K562 (cell line): ENCODE data around the gene AHCY. TPM values are rescaled to one million over a fixed set of nuclear protein-coding genes. Genes with fewer than 3 reads are reported as not detected.

Source experiments
- CTBP1 ChIP-seq: fragments of 450-650 bp; IDR thresholded peaks from 2 replicates; pipeline ENCODE4 v1.6.1; 2016; ENCODE audit warnings: borderline replicate concordance
- DLX4 ChIP-seq: fragments of 250-450 bp; sonication (Bioruptor Pico); IDR thresholded peaks from 2 replicates; pipeline ENCODE4 v1.6.1; 2021; ENCODE audit warnings: mild to moderate bottlenecking
- ELF4 ChIP-seq: fragments of 450-650 bp; formaldehyde crosslinking; IDR thresholded peaks from 2 replicates; pipeline ENCODE4 v1.4.0; 2022; ENCODE audit warnings: missing genetic modification characterization
- EZH2 ChIP-seq: IDR thresholded peaks from 2 replicates; pipeline ENCODE4 v1.6.1; 2012; ENCODE audit warnings: low read depth, mild to moderate bottlenecking, inconsistent platforms, low read length, borderline replicate concordance
- FOS ChIP-seq: IDR thresholded peaks from 3 replicates; pipeline ENCODE4 v1.6.1; 2011; ENCODE audit not compliant: insufficient read length; ENCODE audit errors: extremely low read depth
- HLTF ChIP-seq: fragments of 450-650 bp; IDR thresholded peaks from 2 replicates; pipeline ENCODE4 v1.6.1; 2016
- MBD2 ChIP-seq: sonication (generic); IDR thresholded peaks from 2 replicates; pipeline ENCODE4 v1.6.1; 2016; ENCODE audit warnings: low read depth, borderline replicate concordance
- MXD1 ChIP-seq: fragments of 250-450 bp; sonication (Bioruptor Pico); IDR thresholded peaks from 2 replicates; pipeline ENCODE4 v1.8.0; 2021; ENCODE audit warnings: borderline replicate concordance, mild to moderate bottlenecking, moderate library complexity; ENCODE audit not compliant: poor library complexity, severe bottlenecking
- RAD21 ChIP-seq, 2 experiments: fragments of 250-450 bp in 1 of 2; fragments of 450-650 bp in 1 of 2; sonication (Bioruptor Pico) in 1 of 2; formaldehyde crosslinking in 1 of 2; IDR thresholded peaks in 1 of 2; conservative IDR thresholded peaks in 1 of 2; 2 replicates each; pipeline versions ENCODE4 v1.4.0 to v1.8.0; 2020 to 2022; ENCODE audit warnings: mild to moderate bottlenecking in 2 of 2, moderate library complexity in 1 of 2
- RCOR1 ChIP-seq, 2 experiments: IDR thresholded peaks; 2 replicates each; pipeline ENCODE4 v1.6.1; 2012; ENCODE audit warnings: low read depth in 2 of 2, low read length in 2 of 2, borderline replicate concordance in 1 of 2, improper control_type of control experiment in 1 of 2
- TAL1 ChIP-seq: fragments of 450-650 bp; IDR thresholded peaks from 2 replicates; pipeline ENCODE4 v1.6.1; 2016; ENCODE audit warnings: mild to moderate bottlenecking
- ZNF217 ChIP-seq: sonication (generic); formaldehyde crosslinking; IDR thresholded peaks from 2 replicates; pipeline ENCODE4 v1.8.0; 2022; ENCODE audit warnings: mild to moderate bottlenecking, missing genetic modification reagents
- ZNF239 ChIP-seq: fragments of 250-450 bp; sonication (Bioruptor Pico); IDR thresholded peaks from 2 replicates; pipeline ENCODE4 v1.4.0; 2020; ENCODE audit warnings: mild to moderate bottlenecking
- ZNF395 ChIP-seq: fragments of 200-800 bp; sonication (Bioruptor generic); IDR thresholded peaks from 2 replicates; pipeline ENCODE4 v1.6.1; 2017; ENCODE audit warnings: missing genetic modification characterization, missing compliant biosample characterization
- ZNF398 ChIP-seq: fragments of 250-450 bp; sonication (Bioruptor Pico); IDR thresholded peaks from 2 replicates; pipeline ENCODE4 v1.8.0; 2021; ENCODE audit warnings: moderate library complexity, mild to moderate bottlenecking, inconsistent platforms
- ZNF764 ChIP-seq: fragments of 250-450 bp; sonication (Bioruptor Pico); IDR thresholded peaks from 2 replicates; pipeline ENCODE4 v1.4.0; 2020; ENCODE audit warnings: low read depth, mild to moderate bottlenecking, moderate library complexity
- ZNF785 ChIP-seq: fragments of 250-450 bp; sonication (Bioruptor Pico); IDR thresholded peaks from 2 replicates; pipeline ENCODE4 v1.4.0; 2020; ENCODE audit warnings: mild to moderate bottlenecking
- polyA plus RNA-seq, 8 experiments: library from polyadenylated mRNA; depleted of rRNA in 4 of 8; stranded (reverse) in 5 of 8; unstranded in 3 of 8; fragments of >200 nt; fragmentation: Nextera tagmentation in 2 of 8; fragmentation: Illumina TruSeq in 1 of 8; extraction: Ambion mirVana in 2 of 8; extraction: Trizol in 1 of 8; gene quantifications; 2 replicates each; pipeline versions ENCODE4 v1.2.1 to v1.2.3, GENCODE V29; 2011 to 2014; ENCODE audit warnings: inconsistent platforms in 1 of 8, missing spikeins in 1 of 8
- total RNA-seq, 7 experiments: library from RNA; depleted of rRNA in 6 of 7; stranded (reverse); fragments of >200 nt in 6 of 7; fragmentation: Illumina TruSeq in 2 of 7; extraction: Trizol in 2 of 7; gene quantifications; 2 replicates each; pipeline versions ENCODE4 v1.2.1 to v1.2.3, GENCODE V29; 2011 to 2021; ENCODE audit warnings: low replicate concordance in 1 of 7
- TF ChIP-seq, protein P1 (sequence below): IDR thresholded peaks from 3 replicates; pipeline ENCODE4 v1.6.1; 2011; ENCODE audit warnings: borderline replicate concordance, mild to moderate bottlenecking, moderate library complexity; ENCODE audit not compliant: insufficient read length; ENCODE audit errors: extremely low read depth
- TF ChIP-seq, protein P2 (sequence below): fragments of 450-650 bp; IDR thresholded peaks from 2 replicates; pipeline ENCODE4 v1.6.1; 2018; ENCODE audit warnings: mild to moderate bottlenecking, low read depth; ENCODE audit not compliant: partially characterized antibody

Gene AHCY
- total and polyA plus RNA-seq, 9 of the 15 experiments (the other 6 are each of a cell fraction or from before 2014, with no cell fraction given) = 82.5 to 269 (median 190) TPM

- TF ChIP-seq RCOR1 (IDR thresholded peaks at IDR 0.05; ENCODE audit: borderline replicate concordance in 1 of 2, low read depth in 2 of 2, low read length in 2 of 2) = no peak
- no peak for TF ChIP-seq ZNF217 (CRISPR knock-in tag)
- no peak for TF ChIP-seq CTBP1
- TF ChIP-seq TAL1 = no peak
- TF ChIP-seq MBD2 = no peak
- TF ChIP-seq EZH2 = no peak
- no peak for TF ChIP-seq ZNF239 (CRISPR knock-in tag)
- TF ChIP-seq FOS = no peak
- TF ChIP-seq, protein P1, sequence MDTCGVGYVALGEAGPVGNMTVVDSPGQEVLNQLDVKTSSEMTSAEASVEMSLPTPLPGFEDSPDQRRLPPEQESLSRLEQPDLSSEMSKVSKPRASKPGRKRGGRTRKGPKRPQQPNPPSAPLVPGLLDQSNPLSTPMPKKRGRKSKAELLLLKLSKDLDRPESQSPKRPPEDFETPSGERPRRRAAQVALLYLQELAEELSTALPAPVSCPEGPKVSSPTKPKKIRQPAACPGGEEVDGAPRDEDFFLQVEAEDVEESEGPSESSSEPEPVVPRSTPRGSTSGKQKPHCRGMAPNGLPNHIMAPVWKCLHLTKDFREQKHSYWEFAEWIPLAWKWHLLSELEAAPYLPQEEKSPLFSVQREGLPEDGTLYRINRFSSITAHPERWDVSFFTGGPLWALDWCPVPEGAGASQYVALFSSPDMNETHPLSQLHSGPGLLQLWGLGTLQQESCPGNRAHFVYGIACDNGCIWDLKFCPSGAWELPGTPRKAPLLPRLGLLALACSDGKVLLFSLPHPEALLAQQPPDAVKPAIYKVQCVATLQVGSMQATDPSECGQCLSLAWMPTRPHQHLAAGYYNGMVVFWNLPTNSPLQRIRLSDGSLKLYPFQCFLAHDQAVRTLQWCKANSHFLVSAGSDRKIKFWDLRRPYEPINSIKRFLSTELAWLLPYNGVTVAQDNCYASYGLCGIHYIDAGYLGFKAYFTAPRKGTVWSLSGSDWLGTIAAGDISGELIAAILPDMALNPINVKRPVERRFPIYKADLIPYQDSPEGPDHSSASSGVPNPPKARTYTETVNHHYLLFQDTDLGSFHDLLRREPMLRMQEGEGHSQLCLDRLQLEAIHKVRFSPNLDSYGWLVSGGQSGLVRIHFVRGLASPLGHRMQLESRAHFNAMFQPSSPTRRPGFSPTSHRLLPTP = no peak
- TF ChIP-seq HLTF = no peak
- TF ChIP-seq RAD21 (CRISPR knock-in tag; conservative IDR thresholded peaks at IDR 0.05 in 1 of 2, IDR thresholded peaks at IDR 0.05 in 1 of 2) = no peak
- no peak for TF ChIP-seq ZNF398 (CRISPR knock-in tag)
- TF ChIP-seq MXD1 (CRISPR knock-in tag) = no peak
- TF ChIP-seq ZNF395 = peak; percentile 47; the same call in 1 of the 2 replicates
- TF ChIP-seq ZNF785 = no peak
- no peak for TF ChIP-seq DLX4
- TF ChIP-seq, protein P2, sequence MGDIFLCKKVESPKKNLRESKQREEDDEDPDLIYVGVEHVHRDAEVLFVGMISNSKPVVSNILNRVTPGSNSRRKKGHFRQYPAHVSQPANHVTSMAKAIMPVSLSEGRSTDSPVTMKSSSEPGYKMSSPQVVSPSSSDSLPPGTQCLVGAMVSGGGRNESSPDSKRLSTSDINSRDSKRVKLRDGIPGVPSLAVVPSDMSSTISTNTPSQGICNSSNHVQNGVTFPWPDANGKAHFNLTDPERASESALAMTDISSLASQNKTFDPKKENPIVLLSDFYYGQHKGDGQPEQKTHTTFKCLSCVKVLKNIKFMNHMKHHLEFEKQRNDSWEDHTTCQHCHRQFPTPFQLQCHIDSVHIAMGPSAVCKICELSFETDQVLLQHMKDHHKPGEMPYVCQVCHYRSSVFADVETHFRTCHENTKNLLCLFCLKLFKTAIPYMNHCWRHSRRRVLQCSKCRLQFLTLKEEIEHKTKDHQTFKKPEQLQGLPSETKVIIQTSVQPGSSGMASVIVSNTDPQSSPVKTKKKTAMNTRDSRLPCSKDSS = no peak
- no peak for TF ChIP-seq ELF4 (CRISPR knock-in tag)
- TF ChIP-seq ZNF764 (CRISPR knock-in tag) = no peak
Measured at GRCh38 chr20:34316196-34316814, 13.2 kb upstream of the AHCY start (continued).
